ENCODE data around the gene ARHGEF10L.

Gene ARHGEF10L

DNA sequence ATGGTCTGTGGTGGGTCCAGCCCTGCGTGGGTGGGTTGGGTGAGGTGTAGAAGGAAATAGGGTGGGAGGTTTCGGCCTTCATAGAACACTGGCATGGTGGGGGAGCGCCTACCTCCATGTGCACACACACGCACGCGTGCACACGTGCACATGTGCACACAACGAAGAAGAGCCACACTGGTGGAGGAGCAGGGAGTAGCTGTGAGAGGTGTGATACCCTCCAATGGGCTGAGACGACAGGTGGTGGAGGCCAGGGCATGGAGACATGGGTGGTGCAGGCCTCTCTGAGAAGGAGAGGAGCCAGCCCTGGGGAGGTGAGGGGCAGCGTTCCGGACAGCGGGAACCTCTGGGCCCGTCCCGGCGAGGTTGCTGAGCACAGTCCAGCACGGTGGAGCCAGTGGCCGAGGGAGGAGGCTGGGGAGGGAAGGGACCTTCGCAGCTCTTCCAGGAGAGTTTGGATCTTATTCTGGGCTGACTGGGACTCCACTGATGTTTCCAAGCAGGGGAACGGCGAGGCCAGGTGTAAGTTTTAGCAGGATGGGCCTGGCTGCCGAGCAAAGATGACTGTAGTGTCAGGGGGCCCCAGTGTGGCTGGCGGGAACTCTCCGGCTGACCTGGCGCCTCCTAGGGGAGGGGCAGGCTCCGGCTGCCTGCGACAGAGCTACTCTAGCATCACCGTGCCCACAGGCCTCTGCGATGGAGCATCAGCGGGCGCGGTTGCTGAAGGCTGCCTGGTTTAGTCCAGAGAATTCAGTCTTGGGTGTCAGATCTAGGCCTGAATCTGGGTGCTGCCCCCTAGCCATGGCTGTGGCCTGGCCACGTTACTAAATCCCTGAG is 107.2 kb downstream of the ARHGEF10L start:
- no peaks in the 10 kb centered on the region for H4K20me1 ChIP-seq (ENCODE audit: control insufficient read depth, insufficient read depth, low read depth, low read length)
- H3K79me2 ChIP-seq (ENCODE audit: control insufficient read depth, low read length): no peaks in the 10 kb centered on the region
- no peaks in the 10 kb centered on the region for H3K27me3 ChIP-seq (ENCODE audit: control insufficient read depth, low read length)
- no peak overlapping the region for H3K4me2 ChIP-seq (ENCODE audit: low read length)
- no peaks in the 10 kb centered on the region for H3K9me2 ChIP-seq (replicated peaks; ENCODE audit: control insufficient read depth, low read length)
- H3K4me3 ChIP-seq (ENCODE audit: low read length): no peak overlapping the region
- TF ChIP-seq, protein P1, sequence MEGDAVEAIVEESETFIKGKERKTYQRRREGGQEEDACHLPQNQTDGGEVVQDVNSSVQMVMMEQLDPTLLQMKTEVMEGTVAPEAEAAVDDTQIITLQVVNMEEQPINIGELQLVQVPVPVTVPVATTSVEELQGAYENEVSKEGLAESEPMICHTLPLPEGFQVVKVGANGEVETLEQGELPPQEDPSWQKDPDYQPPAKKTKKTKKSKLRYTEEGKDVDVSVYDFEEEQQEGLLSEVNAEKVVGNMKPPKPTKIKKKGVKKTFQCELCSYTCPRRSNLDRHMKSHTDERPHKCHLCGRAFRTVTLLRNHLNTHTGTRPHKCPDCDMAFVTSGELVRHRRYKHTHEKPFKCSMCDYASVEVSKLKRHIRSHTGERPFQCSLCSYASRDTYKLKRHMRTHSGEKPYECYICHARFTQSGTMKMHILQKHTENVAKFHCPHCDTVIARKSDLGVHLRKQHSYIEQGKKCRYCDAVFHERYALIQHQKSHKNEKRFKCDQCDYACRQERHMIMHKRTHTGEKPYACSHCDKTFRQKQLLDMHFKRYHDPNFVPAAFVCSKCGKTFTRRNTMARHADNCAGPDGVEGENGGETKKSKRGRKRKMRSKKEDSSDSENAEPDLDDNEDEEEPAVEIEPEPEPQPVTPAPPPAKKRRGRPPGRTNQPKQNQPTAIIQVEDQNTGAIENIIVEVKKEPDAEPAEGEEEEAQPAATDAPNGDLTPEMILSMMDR (IDR thresholded peaks at IDR 0.05; ENCODE audit: low read depth, low read length, poor library complexity, severe bottlenecking): no peak
- no peak for TF ChIP-seq EZH2phosphoT487 (IDR thresholded peaks at IDR 0.05; ENCODE audit: borderline replicate concordance, low read length)
- no peaks in the 10 kb centered on the region for H3K36me3 ChIP-seq (ENCODE audit: control insufficient read depth, low read length)
- no peaks in the 10 kb centered on the region for H3F3A ChIP-seq (ENCODE audit: control insufficient read depth, insufficient read depth)
- no peaks in the 10 kb centered on the region for H3K4me1 ChIP-seq (ENCODE audit: control insufficient read depth, low read length)
- no peak overlapping the region for H3K27ac ChIP-seq (ENCODE audit: low read depth, low read length)
- H3K9me3 ChIP-seq (ENCODE audit: control insufficient read depth, insufficient read depth, low read length): no peaks in the 10 kb centered on the region

DNA sequence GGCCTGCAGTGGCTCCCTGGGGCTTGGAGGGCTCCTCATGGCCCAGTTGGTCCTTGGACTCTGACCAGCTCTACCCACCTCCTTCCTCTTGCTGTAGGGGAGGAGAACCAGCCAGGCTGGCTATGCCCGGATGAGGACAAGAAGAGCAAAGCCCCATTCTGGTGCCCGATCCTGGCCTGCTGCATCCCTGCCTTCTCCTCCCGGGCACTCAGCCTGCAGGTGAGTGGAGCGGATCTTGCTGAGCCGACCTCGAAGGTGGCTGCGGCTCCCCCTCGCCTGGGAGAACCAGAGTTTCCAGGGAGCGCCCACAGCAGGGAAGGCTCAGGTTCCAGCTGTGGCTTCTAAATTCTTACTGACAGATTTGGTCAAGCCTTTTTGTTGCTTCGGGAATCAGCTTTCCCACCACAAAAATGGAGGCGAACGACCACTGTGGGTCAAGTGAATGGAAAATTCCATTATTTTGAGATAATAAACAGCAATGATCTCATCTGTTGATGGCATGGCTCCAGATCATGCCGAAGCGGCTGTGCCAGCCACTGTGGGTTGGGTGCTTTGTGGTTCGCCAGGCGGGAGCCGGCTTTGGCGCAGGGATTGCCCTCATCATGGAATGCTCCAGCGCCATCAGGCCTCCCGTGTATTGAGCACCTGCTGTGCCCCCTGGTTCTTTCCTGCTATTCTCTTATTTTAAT is 109.1 kb downstream of the ARHGEF10L start:
- no peak overlapping the region for H3K4me2 ChIP-seq (ENCODE audit: low read length)
- H3K4me3 ChIP-seq (ENCODE audit: low read length): no peak overlapping the region
- no peaks in the 10 kb centered on the region for H4K20me1 ChIP-seq (ENCODE audit: control insufficient read depth, insufficient read depth, low read depth, low read length)
- no peaks in the 10 kb centered on the region for H3K36me3 ChIP-seq (ENCODE audit: control insufficient read depth, low read length)
- H3K27me3 ChIP-seq (ENCODE audit: control insufficient read depth, low read length): no peaks in the 10 kb centered on the region
- H3K79me2 ChIP-seq (ENCODE audit: control insufficient read depth, low read length): no peaks in the 10 kb centered on the region
- TF ChIP-seq, protein P1 (IDR thresholded peaks at IDR 0.05; ENCODE audit: low read depth, low read length, poor library complexity, severe bottlenecking): no peak
- no peak for TF ChIP-seq EZH2phosphoT487 (IDR thresholded peaks at IDR 0.05; ENCODE audit: borderline replicate concordance, low read length)
- H3K9me3 ChIP-seq (ENCODE audit: control insufficient read depth, insufficient read depth, low read length): no peaks in the 10 kb centered on the region
- H3K27ac ChIP-seq (ENCODE audit: low read depth, low read length): no peak overlapping the region
- H3F3A ChIP-seq (ENCODE audit: control insufficient read depth, insufficient read depth): no peaks in the 10 kb centered on the region
- H3K9me2 ChIP-seq (replicated peaks; ENCODE audit: control insufficient read depth, low read length): no peaks in the 10 kb centered on the region
- H3K4me1 ChIP-seq (ENCODE audit: control insufficient read depth, low read length): no peaks in the 10 kb centered on the region

DNA sequence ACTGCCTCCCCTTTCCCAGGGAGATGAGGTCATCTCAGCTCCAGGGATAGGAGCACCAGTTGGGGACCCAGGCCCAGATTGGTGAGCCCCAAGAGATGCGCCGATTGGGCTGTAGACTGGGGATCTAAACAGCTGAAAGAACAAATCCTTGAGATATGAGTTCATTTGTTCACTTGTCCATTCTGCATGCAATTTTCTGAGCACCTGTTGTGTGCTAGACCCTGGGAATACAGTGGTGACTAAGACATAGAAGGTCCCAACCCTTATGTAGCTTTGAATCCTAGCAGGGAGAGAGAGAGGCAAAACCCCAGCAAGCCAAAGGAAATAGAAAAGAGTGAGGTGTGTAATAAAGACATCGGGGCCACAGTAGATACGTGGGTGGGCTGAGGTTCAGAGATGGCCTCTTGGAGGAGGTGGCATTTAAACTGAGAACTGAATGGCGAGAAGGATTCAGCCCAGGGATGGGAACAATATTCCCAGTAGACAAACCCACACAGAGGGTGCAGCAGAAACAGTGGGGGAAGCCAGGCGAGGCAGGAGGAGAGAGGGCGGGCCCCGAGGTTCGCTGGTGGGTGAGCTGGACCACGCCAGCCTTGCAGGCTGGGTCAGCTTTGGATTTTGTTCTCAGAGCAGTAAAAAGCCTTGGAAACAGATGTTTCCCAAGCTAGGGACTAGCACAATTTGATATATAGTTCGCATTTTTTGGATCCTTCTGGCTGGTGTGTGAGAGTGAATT is 110.0 kb downstream of the ARHGEF10L start:
- H3K79me2 ChIP-seq (ENCODE audit: control insufficient read depth, low read length): no peaks in the 10 kb centered on the region
- no peak overlapping the region for H3K27ac ChIP-seq (ENCODE audit: low read depth, low read length)
- TF ChIP-seq EZH2phosphoT487 (IDR thresholded peaks at IDR 0.05; ENCODE audit: borderline replicate concordance, low read length): no peak
- TF ChIP-seq, protein P1 (IDR thresholded peaks at IDR 0.05; ENCODE audit: low read depth, low read length, poor library complexity, severe bottlenecking): no peak
- no peak overlapping the region for H3K4me2 ChIP-seq (ENCODE audit: low read length)
- H3K36me3 ChIP-seq (ENCODE audit: control insufficient read depth, low read length): no peaks in the 10 kb centered on the region
- H3F3A ChIP-seq (ENCODE audit: control insufficient read depth, insufficient read depth): no peaks in the 10 kb centered on the region
- no peaks in the 10 kb centered on the region for H3K27me3 ChIP-seq (ENCODE audit: control insufficient read depth, low read length)
- no peak overlapping the region for H3K4me3 ChIP-seq (ENCODE audit: low read length)
- H3K4me1 ChIP-seq (ENCODE audit: control insufficient read depth, low read length): no peaks in the 10 kb centered on the region
- H3K9me3 ChIP-seq (ENCODE audit: control insufficient read depth, insufficient read depth, low read length): no peaks in the 10 kb centered on the region
- no peaks in the 10 kb centered on the region for H4K20me1 ChIP-seq (ENCODE audit: control insufficient read depth, insufficient read depth, low read depth, low read length)
- H3K9me2 ChIP-seq (replicated peaks; ENCODE audit: control insufficient read depth, low read length): no peaks in the 10 kb centered on the region

Data from DOHH2 (cell line).